ENCODE results near the gene GNB4.

GRCh38 chr3:179363332-179363731 lies 87.9 kb downstream of the GNB4 start:
- TF ChIP-seq POLR2A (IDR thresholded peaks at IDR 0.05), result no peak
- TF ChIP-seq CTCF (IDR thresholded peaks at IDR 0.05), result no peak
- no peak for TF ChIP-seq EP300 (IDR thresholded peaks at IDR 0.05)
